DND-41 (cell line): Measurements from ENCODE around the gene ACTL10.

Experiments
- ATAC-seq: fragments of 200-7000 bp; cut with Tn5 transposase; 3 replicates; pipeline ENCODE4 v1.9.1; 2021; ENCODE audit warnings: low read depth; ENCODE audit not compliant: insufficient read depth
- DNase-seq: peaks from one replicate; pipeline ENCODE4 v3.0.0-alpha.2; 2020
- H2AFZ ChIP-seq: 2 replicates; pipeline ENCODE4 v1.6.0; 2012; ENCODE audit warnings: low read depth, low read length
- H3K27ac ChIP-seq: 2 replicates; pipeline ENCODE4 v1.5.1; 2012; ENCODE audit warnings: low read length, inconsistent platforms
- H3K27me3 ChIP-seq: fragments of 200-600 bp; sonication (generic); 2 replicates; pipeline ENCODE4 v1.6.0; 2012; ENCODE audit warnings: low read length, mild to moderate bottlenecking, inconsistent platforms; ENCODE audit not compliant: insufficient read depth, poor library complexity
- H3K36me3 ChIP-seq: 2 replicates; pipeline ENCODE4 v1.5.1; 2012; ENCODE audit warnings: low read length, inconsistent platforms; ENCODE audit not compliant: insufficient read depth
- H3K4me1 ChIP-seq: 2 replicates; pipeline ENCODE4 v1.5.1; 2012; ENCODE audit warnings: mild to moderate bottlenecking, low read length; ENCODE audit not compliant: insufficient read depth
- H3K4me2 ChIP-seq: 2 replicates; pipeline ENCODE4 v1.6.0; 2012; ENCODE audit warnings: mild to moderate bottlenecking, moderate library complexity, low read length, inconsistent platforms; ENCODE audit not compliant: insufficient read depth
- H3K4me3 ChIP-seq, 2 experiments: fragments of 200-600 bp in 1 of 2; shearing (Covaris generic) in 1 of 2; 2 replicates each; pipeline ENCODE4 v1.5.1; 2012 to 2016; ENCODE audit warnings: inconsistent platforms in 2 of 2, low read length in 2 of 2, mild to moderate bottlenecking in 2 of 2, low read depth in 1 of 2, moderate library complexity in 1 of 2
- H3K79me2 ChIP-seq: 2 replicates; pipeline ENCODE4 v1.6.0; 2012; ENCODE audit warnings: low read length, inconsistent platforms; ENCODE audit not compliant: insufficient read depth
- H3K9ac ChIP-seq: 2 replicates; pipeline ENCODE4 v1.6.0; 2012; ENCODE audit warnings: low read depth, mild to moderate bottlenecking, inconsistent platforms, low read length, moderate library complexity
- H3K9me3 ChIP-seq: 2 replicates; pipeline ENCODE4 v1.5.1; 2012; ENCODE audit warnings: low read length, moderate library complexity, mild to moderate bottlenecking, inconsistent platforms; ENCODE audit not compliant: insufficient read depth, severe bottlenecking
- H4K20me1 ChIP-seq: 2 replicates; pipeline ENCODE4 v1.6.0; 2012; ENCODE audit warnings: low read length; ENCODE audit not compliant: insufficient read depth
- EZH2 ChIP-seq: IDR thresholded peaks from 3 replicates; pipeline ENCODE4 v1.6.1; 2012; ENCODE audit warnings: borderline replicate concordance, low read depth, mild to moderate bottlenecking, moderate library complexity, low read length, inconsistent platforms; ENCODE audit not compliant: severe bottlenecking
- TF ChIP-seq, protein P1 (sequence below): IDR thresholded peaks from 2 replicates; pipeline ENCODE4 v1.5.1; 2012; ENCODE audit warnings: borderline replicate concordance, low read length, moderate library complexity, mild to moderate bottlenecking; ENCODE audit not compliant: poor library complexity, severe bottlenecking; ENCODE audit errors: extremely low read depth

ACTL10 gene

GRCh38 chr20:33647603-33648395 is 18.9 kb upstream of the ACTL10 start:
- Histone ChIP-seq H3K79me2 (no peaks in the 10 kb centered on the region), H3K9me3 (no peaks in the 10 kb centered on the region), H3K27ac (no peak overlapping the region), H2AFZ (no peak overlapping the region), H4K20me1 (peaks cover 9% of the 10 kb centered on the region; the same call in 1 of the 2 replicates), H3K9ac (no peak overlapping the region), H3K4me3 (no peak overlapping the region), H3K27me3 (no peaks in the 10 kb centered on the region), H3K36me3 (peaks cover 32% of the 10 kb centered on the region), H3K4me2 (no peak overlapping the region), H3K4me1 (no peaks in the 10 kb centered on the region)
- DNase-seq (no peak), ATAC-seq (no peak)
- TF ChIP-seq EZH2: no peak
- TF ChIP-seq, protein P1, sequence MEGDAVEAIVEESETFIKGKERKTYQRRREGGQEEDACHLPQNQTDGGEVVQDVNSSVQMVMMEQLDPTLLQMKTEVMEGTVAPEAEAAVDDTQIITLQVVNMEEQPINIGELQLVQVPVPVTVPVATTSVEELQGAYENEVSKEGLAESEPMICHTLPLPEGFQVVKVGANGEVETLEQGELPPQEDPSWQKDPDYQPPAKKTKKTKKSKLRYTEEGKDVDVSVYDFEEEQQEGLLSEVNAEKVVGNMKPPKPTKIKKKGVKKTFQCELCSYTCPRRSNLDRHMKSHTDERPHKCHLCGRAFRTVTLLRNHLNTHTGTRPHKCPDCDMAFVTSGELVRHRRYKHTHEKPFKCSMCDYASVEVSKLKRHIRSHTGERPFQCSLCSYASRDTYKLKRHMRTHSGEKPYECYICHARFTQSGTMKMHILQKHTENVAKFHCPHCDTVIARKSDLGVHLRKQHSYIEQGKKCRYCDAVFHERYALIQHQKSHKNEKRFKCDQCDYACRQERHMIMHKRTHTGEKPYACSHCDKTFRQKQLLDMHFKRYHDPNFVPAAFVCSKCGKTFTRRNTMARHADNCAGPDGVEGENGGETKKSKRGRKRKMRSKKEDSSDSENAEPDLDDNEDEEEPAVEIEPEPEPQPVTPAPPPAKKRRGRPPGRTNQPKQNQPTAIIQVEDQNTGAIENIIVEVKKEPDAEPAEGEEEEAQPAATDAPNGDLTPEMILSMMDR: no peak

GRCh38 chr20:33648396-33649004 is 18.2 kb upstream of the ACTL10 start:
- H3K27ac ChIP-seq: no peak overlapping the region
- H4K20me1 ChIP-seq: peaks cover 9% of the 10 kb centered on the region; the same call in 1 of the 2 replicates
- ATAC-seq (no peak), DNase-seq (no peak)
- H3K4me2 ChIP-seq: no peak overlapping the region
- H3K4me1 ChIP-seq: no peaks in the 10 kb centered on the region
- no peak for TF ChIP-seq EZH2
- TF ChIP-seq, protein P1: no peak
- H3K36me3 ChIP-seq: peaks cover 25% of the 10 kb centered on the region
- H3K9me3 ChIP-seq: no peaks in the 10 kb centered on the region
- H2AFZ ChIP-seq: no peak overlapping the region
- no peaks in the 10 kb centered on the region for H3K27me3 ChIP-seq
- no peaks in the 10 kb centered on the region for H3K79me2 ChIP-seq
- H3K9ac ChIP-seq: no peak overlapping the region
- H3K4me3 ChIP-seq: no peak overlapping the region

- no peak overlapping the region for H3K27ac ChIP-seq
- no peak for ATAC-seq
- no peaks in the 10 kb centered on the region for H3K27me3 ChIP-seq
- H3K36me3 ChIP-seq: peaks cover 20% of the 10 kb centered on the region
- H2AFZ ChIP-seq: no peak overlapping the region
- H3K9me3 ChIP-seq: no peaks in the 10 kb centered on the region
- TF ChIP-seq, protein P1: no peak
- H4K20me1 ChIP-seq: peaks cover 9% of the 10 kb centered on the region; the same call in 1 of the 2 replicates
- H3K4me3 ChIP-seq: no peak overlapping the region
- no peaks in the 10 kb centered on the region for H3K4me1 ChIP-seq
- DNase-seq: no peak
- no peaks in the 10 kb centered on the region for H3K79me2 ChIP-seq
- H3K4me2 ChIP-seq: no peak overlapping the region
- no peak overlapping the region for H3K9ac ChIP-seq
Measured at GRCh38 chr20:33649201-33649681, 17.5 kb upstream of the ACTL10 start.
